ENCODE measurements around the gene HHAT. TPM values are rescaled to one million over a fixed set of nuclear protein-coding genes. Genes with fewer than 3 reads are reported as not detected.

Gene HHAT
- total RNA-seq, 2 donors from 2014 or later = 4.5 to 4.6 TPM

- no peak for TF ChIP-seq CTCF (IDR thresholded peaks at IDR 0.05)
- Histone ChIP-seq H3K4me3 (no peak overlapping the region), H3K4me1 (ENCODE audit: control insufficient read depth in 1 of 2, low read depth in 2 of 2) (no peaks in the 10 kb centered on the region), H3K27me3 (replicated peaks; ENCODE audit: insufficient read depth) (no peaks in the 10 kb centered on the region), H3K9me3 (no peaks in the 10 kb centered on the region), H3K36me3 (no peaks in the 10 kb centered on the region), H3K27ac (no peak overlapping the region)
- ATAC-seq (ENCODE audit: insufficient number of reproducible peaks, low FRiP score, low read depth) (no peak), DNase-seq (ENCODE audit: low spot score) (no peak)
Observed at GRCh38 chr1:210437111-210437510, 108.4 kb downstream of the HHAT start.

- DNase-seq (ENCODE audit: low spot score) (no peak), ATAC-seq (ENCODE audit: insufficient number of reproducible peaks, low FRiP score, low read depth) (no peak)
- no peaks in the 10 kb centered on the region for H3K4me1 ChIP-seq (ENCODE audit: control insufficient read depth in 1 of 2, low read depth in 2 of 2)
- no peak overlapping the region for H3K4me3 ChIP-seq
- H3K27ac ChIP-seq = no peak overlapping the region
- no peak for TF ChIP-seq CTCF (IDR thresholded peaks at IDR 0.05)
- H3K27me3 ChIP-seq (replicated peaks; ENCODE audit: insufficient read depth) = no peaks in the 10 kb centered on the region
- no peaks in the 10 kb centered on the region for H3K36me3 ChIP-seq
- H3K9me3 ChIP-seq = no peaks in the 10 kb centered on the region
Observed at GRCh38 chr1:210437781-210438180, 109.1 kb downstream of the HHAT start.

- H3K4me3 ChIP-seq = no peak overlapping the region
- no peaks in the 10 kb centered on the region for H3K36me3 ChIP-seq
- H3K9me3 ChIP-seq = no peaks in the 10 kb centered on the region
- TF ChIP-seq CTCF (IDR thresholded peaks at IDR 0.05) = no peak
- no peaks in the 10 kb centered on the region for H3K4me1 ChIP-seq (ENCODE audit: control insufficient read depth in 1 of 2, low read depth in 2 of 2)
- ATAC-seq (ENCODE audit: insufficient number of reproducible peaks, low FRiP score, low read depth) (no peak), DNase-seq (ENCODE audit: low spot score) (no peak)
- no peak overlapping the region for H3K27ac ChIP-seq
- no peaks in the 10 kb centered on the region for H3K27me3 ChIP-seq (replicated peaks; ENCODE audit: insufficient read depth)
Observed at GRCh38 chr1:210438928-210439841, 110.5 kb downstream of the HHAT start.

- no peak overlapping the region for H3K27ac ChIP-seq
- TF ChIP-seq CTCF (IDR thresholded peaks at IDR 0.05) = no peak
- H3K4me3 ChIP-seq = no peak overlapping the region
- DNase-seq (ENCODE audit: low spot score) = no peak
- ATAC-seq (ENCODE audit: insufficient number of reproducible peaks, low FRiP score, low read depth) = no peak
- H3K9me3 ChIP-seq = no peaks in the 10 kb centered on the region
- H3K36me3 ChIP-seq = no peaks in the 10 kb centered on the region
- H3K27me3 ChIP-seq (replicated peaks; ENCODE audit: insufficient read depth) = no peaks in the 10 kb centered on the region
- no peaks in the 10 kb centered on the region for H3K4me1 ChIP-seq (ENCODE audit: control insufficient read depth in 1 of 2, low read depth in 2 of 2)
Observed at GRCh38 chr1:210440081-210440480, 111.4 kb downstream of the HHAT start.

GRCh38 chr1:210441028-210441427, 112.3 kb downstream of the HHAT start:
- no peaks in the 10 kb centered on the region for H3K27me3 ChIP-seq (replicated peaks; ENCODE audit: insufficient read depth)
- no peaks in the 10 kb centered on the region for H3K4me1 ChIP-seq (ENCODE audit: control insufficient read depth in 1 of 2, low read depth in 2 of 2)
- DNase-seq (ENCODE audit: low spot score) (no peak), ATAC-seq (ENCODE audit: insufficient number of reproducible peaks, low FRiP score, low read depth) (no peak)
- no peaks in the 10 kb centered on the region for H3K36me3 ChIP-seq
- no peaks in the 10 kb centered on the region for H3K9me3 ChIP-seq
- no peak overlapping the region for H3K27ac ChIP-seq
- H3K4me3 ChIP-seq = no peak overlapping the region
- TF ChIP-seq CTCF (IDR thresholded peaks at IDR 0.05) = no peak

All from thoracic aorta (tissue), 2 donors.